Stomach (tissue), 4 donors: ENCODE data around the gene MAPK8IP2.

ENCODE experiments used
- POLR2A ChIP-seq, 4 donors: fragments of 450-650 bp; IDR thresholded peaks; one replicate each; pipeline ENCODE4 v1.6.1; 2016; ENCODE audit warnings: antibody characterized with exemption in 4 of 4, control low read depth in 2 of 4, mild to moderate bottlenecking in 1 of 4, moderate library complexity in 1 of 4
- POLR2AphosphoS5 ChIP-seq, 3 donors: sonication (generic); formaldehyde crosslinking; IDR thresholded peaks; one replicate each; pipeline ENCODE4 v1.6.1; 2016; ENCODE audit warnings: antibody characterized with exemption in 3 of 3
- TF ChIP-seq, protein P1 (sequence below), 7 experiments: fragments of 450-650 bp in 4 of 7; fragments of 200-600 bp in 3 of 7; sonication (generic) in 3 of 7; IDR thresholded peaks; one replicate each; pipeline ENCODE4 v1.5.1; 2016 to 2019; ENCODE audit warnings: antibody characterized with exemption in 7 of 7, control low read depth in 2 of 7, mild to moderate bottlenecking in 1 of 7

DNA sequence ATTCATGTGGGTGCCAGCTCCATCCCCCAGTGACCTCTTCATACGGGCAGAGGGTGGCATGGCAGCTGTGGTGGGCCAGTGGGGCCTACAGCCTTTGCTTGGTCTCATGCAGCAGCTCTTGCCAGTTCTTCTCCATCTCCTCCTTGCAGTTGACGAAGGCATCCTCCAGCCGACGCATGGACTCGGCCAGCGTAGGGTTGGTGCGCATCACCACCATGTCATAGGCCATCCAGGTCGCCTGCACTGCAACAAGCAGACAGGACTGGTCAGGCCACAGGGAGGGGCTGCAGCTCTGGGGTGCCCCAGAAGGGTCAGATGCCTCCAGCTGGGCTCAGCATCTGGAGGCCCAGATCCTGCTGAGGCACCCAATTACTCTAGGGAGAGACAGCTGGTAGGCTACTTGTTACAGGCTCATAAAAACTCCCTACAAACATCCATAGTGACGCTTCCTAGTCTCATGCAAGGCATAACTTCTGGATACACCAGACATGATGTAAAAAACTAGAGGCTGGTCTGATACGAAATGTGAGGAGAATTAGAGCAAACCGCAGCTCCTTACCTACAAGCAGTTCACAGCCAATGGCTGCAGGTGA is 49.3 kb upstream of the MAPK8IP2 start:
- TF ChIP-seq POLR2A (IDR thresholded peaks at IDR 0.05) (no peak), POLR2AphosphoS5 (IDR thresholded peaks at IDR 0.05) (no peak)
- TF ChIP-seq, protein P1, sequence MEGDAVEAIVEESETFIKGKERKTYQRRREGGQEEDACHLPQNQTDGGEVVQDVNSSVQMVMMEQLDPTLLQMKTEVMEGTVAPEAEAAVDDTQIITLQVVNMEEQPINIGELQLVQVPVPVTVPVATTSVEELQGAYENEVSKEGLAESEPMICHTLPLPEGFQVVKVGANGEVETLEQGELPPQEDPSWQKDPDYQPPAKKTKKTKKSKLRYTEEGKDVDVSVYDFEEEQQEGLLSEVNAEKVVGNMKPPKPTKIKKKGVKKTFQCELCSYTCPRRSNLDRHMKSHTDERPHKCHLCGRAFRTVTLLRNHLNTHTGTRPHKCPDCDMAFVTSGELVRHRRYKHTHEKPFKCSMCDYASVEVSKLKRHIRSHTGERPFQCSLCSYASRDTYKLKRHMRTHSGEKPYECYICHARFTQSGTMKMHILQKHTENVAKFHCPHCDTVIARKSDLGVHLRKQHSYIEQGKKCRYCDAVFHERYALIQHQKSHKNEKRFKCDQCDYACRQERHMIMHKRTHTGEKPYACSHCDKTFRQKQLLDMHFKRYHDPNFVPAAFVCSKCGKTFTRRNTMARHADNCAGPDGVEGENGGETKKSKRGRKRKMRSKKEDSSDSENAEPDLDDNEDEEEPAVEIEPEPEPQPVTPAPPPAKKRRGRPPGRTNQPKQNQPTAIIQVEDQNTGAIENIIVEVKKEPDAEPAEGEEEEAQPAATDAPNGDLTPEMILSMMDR (IDR thresholded peaks at IDR 0.05), result no peak
